Activated naive CD4-positive, alpha-beta T cell treated with anti-CD3 and anti-CD28 coated beads, Interleukin-2, amount 10 ng/mL, durations not matched to agents 7 days and 5 days (primary cell): Measurements from ENCODE around the gene RTN3.
"Not testable (repeated sequence)": the region's sequence is repeated elsewhere in the genome, so short reads cannot be mapped to it uniquely, and the experiment has no call there.

Experiments used
- CTCF ChIA-PET: fragments of 350-600 bp; sonication (Branson Sonifier 250); formaldehyde crosslinking; loops from one replicate; lab custom pipeline; 2021; ENCODE audit warnings: antibody characterized with exemption; lab: Charles Lee
- DNase-seq: peaks from one replicate; pipeline ENCODE4 v3.0.0-alpha.2; 2020
- H3K27ac Mint-ChIP-seq: one replicate; pipeline ENCODE4 v1.8.0; 2021; ENCODE audit warnings: mild to moderate bottlenecking, moderate library complexity, mixed read lengths
- H3K27me3 Mint-ChIP-seq: one replicate; pipeline ENCODE4 v1.8.0; 2021; ENCODE audit warnings: mild to moderate bottlenecking, mixed read lengths
- H3K36me3 Mint-ChIP-seq: one replicate; pipeline ENCODE4 v1.8.0; 2021; ENCODE audit warnings: mixed read lengths
- H3K4me1 Mint-ChIP-seq: one replicate; pipeline ENCODE4 v1.8.0; 2021; ENCODE audit warnings: mixed read lengths
- H3K4me3 Mint-ChIP-seq: one replicate; pipeline ENCODE4 v1.8.0; 2021; ENCODE audit warnings: mild to moderate bottlenecking, moderate library complexity, mixed read lengths
- H3K9me3 Mint-ChIP-seq: one replicate; pipeline ENCODE4 v1.8.0; 2021; ENCODE audit warnings: mixed read lengths

The RTN3 gene

DNA sequence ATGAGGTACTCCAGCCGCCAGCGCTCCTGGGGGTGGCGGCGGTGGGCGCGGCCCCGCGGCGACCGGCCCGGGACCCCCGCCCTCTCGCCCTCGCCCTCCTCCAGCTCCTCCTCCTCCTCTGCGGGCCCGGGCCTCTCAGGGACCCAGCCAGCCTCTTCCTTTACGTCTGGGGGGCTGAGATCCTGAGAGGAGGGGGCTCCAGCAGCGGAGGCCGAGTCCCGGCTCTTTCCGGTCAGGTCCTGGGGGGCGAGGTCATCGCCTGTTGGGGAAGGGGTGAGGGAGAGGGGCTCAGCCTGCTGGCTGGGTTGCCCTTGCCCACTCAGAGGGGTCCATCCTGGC, 83.0 kb downstream of the RTN3 start:
- Mint-ChIP-seq H3K9me3 (no peaks in the 10 kb centered on the region), H3K4me3 (no peak overlapping the region), H3K27me3 (peaks cover 11% of the 10 kb centered on the region), H3K36me3 (no peaks in the 10 kb centered on the region), H3K4me1 (peaks cover 9% of the 10 kb centered on the region), H3K27ac (no peak overlapping the region)
- CTCF ChIA-PET: no interaction called here
- DNase-seq: no peak

DNA sequence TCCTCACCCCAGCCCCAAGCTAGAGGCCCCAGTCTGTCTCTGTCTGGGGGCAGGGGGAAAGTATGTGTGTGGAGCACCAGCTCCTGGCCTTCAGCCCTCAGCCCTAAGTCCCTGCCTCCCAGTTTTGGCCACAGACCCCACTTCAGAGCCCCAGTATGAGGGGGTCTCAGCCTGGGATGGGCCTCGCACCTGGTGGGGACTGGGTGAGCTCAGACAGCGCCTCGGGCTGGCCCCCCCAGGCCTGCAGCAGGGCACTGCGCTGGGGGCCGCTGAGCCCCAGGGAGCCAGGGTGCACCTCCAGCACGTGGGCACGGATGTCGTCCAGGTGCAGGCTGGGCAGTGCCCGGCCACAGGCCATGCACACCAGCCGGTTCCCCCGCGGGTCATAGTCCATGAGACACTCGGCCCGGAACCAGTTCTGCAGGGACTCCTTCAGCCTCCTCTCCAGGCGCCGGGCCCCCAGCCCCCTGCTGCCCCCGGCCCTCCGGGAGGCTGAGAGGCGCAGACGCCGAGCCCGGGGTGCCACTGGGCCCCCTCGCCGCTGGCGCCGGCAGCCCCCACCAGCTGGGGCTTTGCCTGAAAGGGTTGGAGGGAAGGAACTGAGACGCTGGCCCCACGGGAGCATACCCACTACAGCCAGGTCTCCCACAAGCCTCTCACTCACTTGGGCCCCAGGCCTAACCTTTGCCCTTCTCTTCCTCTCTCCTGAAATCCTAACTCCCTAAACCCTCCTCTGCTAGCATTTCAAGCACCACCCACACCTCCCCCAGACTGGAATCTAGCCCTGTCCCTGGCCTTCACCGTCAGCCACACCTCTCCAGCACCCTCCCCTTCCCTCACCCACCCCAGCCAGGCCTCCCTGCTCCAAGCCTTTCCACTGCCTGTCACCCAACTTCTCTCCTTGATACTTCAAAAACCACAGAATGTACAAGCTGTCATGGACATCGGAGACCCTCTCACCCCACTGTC, 83.7 kb downstream of the RTN3 start:
- CTCF ChIA-PET: interaction anchor here (1.4 kb wide), 1 partner anchor 181 kb away, joined by 3 read pairs; no protein-coding TSS in a partner anchor
- DNase-seq: no peak
- no peak overlapping the region for H3K4me3 Mint-ChIP-seq
- no peaks in the 10 kb centered on the region for H3K9me3 Mint-ChIP-seq
- no peaks in the 10 kb centered on the region for H3K36me3 Mint-ChIP-seq
- peaks cover 11% of the 10 kb centered on the region for H3K4me1 Mint-ChIP-seq
- H3K27me3 Mint-ChIP-seq: peaks cover 17% of the 10 kb centered on the region
- no peak overlapping the region for H3K27ac Mint-ChIP-seq

DNA sequence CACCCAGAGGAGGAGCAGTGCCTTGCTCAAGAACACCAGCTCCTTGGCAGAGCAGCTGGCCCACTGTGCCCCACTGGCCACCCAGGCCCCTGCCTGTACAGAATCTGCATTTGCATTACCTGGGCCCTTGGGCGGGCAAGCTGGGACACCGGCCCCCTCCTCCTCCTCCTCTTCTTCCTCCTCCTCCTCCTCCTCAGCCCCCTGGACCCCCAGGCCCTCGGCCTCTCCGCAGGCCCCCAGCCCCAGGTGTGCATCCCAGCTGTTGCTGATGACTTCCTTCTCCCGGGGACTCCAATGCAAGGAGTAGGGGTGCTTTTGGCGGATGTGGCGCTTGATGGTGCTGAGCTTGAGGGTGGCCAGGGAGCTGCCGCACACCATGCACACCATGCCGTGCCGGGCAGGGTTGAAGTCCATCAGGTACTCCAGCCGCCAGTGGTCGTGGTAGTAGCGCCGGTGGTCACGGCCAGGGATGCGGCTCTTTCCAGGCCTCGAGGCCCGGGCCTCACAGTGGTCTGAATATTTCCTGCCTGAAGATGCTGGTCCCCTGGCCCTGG, 84.5 kb downstream of the RTN3 start:
- H3K27ac Mint-ChIP-seq: no peak overlapping the region
- H3K36me3 Mint-ChIP-seq: no peaks in the 10 kb centered on the region
- H3K4me1 Mint-ChIP-seq: peaks cover 15% of the 10 kb centered on the region
- no peaks in the 10 kb centered on the region for H3K9me3 Mint-ChIP-seq
- no peak for DNase-seq
- peaks cover 25% of the 10 kb centered on the region for H3K27me3 Mint-ChIP-seq
- no peak overlapping the region for H3K4me3 Mint-ChIP-seq
- CTCF ChIA-PET: interaction anchor here (0.9 to 1.4 kb wide), 2 partner anchors 130 to 180 kb away, joined by 3 read pairs; no protein-coding TSS in a partner anchor

DNA sequence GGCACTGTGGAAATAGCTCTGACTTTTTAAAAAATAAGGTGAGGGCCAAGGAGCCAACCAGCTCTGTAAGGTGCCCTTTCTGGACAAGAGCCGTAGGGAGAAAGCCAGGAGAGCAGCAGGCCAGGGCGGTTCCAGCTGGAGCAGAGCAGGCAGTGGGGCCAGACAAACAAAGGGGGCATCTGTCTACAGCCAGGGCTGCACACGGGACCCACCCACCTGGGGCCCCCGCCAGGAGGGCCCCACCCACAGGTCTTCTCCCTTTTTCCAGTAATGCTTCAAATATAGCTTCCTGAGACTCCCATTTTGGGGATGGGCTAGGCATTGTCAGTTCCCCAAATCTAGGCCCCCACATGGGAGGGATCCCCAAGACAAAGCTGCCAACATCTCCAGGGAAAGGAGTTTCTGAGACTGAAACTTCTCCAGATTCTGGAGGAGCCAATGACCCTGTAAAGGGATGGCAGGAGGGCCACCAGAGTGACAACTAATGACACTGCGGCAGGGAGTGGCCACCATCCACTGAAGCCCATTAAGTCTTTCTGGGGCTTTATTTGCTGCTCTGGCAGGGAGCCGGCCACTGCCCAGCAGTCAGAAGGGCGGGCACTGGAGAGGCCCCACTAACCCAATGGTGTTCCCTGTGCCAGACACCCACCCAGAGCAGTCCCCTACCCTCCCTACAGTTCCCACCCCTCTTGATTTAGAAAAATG, 85.4 kb downstream of the RTN3 start:
- Mint-ChIP-seq H3K4me1 (peaks cover 15% of the 10 kb centered on the region), H3K4me3 (peak overlapping the region; percentile 89), H3K27me3 (peaks cover 35% of the 10 kb centered on the region), H3K36me3 (no peaks in the 10 kb centered on the region), H3K9me3 (no peaks in the 10 kb centered on the region), H3K27ac (no peak overlapping the region)
- CTCF ChIA-PET: interaction anchor here (0.9 to 2.4 kb wide), 7 partner anchors 131 to 381 kb away, joined by 3 to 22 read pairs (median 4); no protein-coding TSS in a partner anchor
- no peak for DNase-seq

DNA sequence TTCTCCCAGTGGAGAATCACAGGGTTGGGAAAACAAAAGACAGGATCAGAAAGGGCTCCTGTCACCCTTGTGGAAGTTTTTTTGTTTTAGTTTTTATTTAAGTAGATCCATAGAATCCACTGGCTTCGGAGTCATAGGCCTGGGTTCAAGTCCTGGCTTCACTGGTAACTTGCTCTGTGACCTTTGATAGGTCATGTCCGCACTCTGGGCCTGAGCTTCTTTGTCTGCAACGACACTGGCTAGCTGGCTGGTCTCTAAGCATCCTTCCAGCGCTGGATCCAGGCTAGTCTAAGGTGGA, 85.9 kb downstream of the RTN3 start:
- H3K9me3 Mint-ChIP-seq: no peaks in the 10 kb centered on the region
- H3K4me1 Mint-ChIP-seq: peaks cover 15% of the 10 kb centered on the region
- H3K27ac Mint-ChIP-seq: peak overlapping the region; percentile 55
- CTCF ChIA-PET: interaction anchor here (0.8 to 2.4 kb wide), 8 partner anchors 70 to 392 kb away, joined by 3 to 22 read pairs (median 4); no protein-coding TSS in a partner anchor
- DNase-seq: no peak
- H3K4me3 Mint-ChIP-seq: peak overlapping the region; percentile 89
- H3K27me3 Mint-ChIP-seq: peaks cover 40% of the 10 kb centered on the region
- no peaks in the 10 kb centered on the region for H3K36me3 Mint-ChIP-seq

DNA sequence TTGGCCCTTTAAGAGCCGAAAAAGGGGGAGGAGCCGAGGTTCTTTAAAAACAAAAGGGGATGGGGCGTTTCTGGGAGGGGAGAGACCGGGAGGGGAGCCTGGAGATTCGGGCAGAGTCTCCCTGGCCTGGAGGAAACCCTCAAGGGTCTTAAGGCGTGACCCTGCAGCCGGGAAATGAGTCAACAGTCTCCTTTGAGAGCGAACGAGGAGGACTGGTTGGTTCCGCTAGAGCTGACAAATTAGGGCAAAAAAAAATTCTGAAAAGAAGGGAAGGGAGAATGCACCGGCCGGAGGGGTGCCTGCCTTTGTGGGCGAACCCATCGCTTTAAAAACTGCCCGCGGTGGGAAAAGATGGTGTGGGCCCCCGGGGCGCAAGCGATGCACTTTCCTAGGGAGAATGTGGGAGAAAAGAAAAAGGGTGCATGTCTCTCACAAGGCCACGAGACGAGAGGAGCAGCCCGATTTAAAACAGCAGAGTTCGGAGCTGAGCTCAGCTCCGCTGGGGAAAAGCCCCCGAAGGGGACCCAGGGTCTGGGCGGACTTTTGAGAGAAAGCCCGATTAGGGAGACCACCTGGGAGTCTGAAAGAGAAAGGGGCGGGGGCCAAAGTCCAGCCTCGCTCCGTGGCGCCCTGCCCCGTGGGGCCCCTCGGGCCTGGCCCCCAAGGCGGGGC, 86.4 kb downstream of the RTN3 start:
- H3K27me3 Mint-ChIP-seq: peaks cover 45% of the 10 kb centered on the region
- H3K9me3 Mint-ChIP-seq: no peaks in the 10 kb centered on the region
- H3K27ac Mint-ChIP-seq: peak overlapping the region; percentile 55
- no peaks in the 10 kb centered on the region for H3K36me3 Mint-ChIP-seq
- DNase-seq: peak; percentile 71
- peak overlapping the region; percentile 89 for H3K4me3 Mint-ChIP-seq
- H3K4me1 Mint-ChIP-seq: peaks cover 15% of the 10 kb centered on the region
- CTCF ChIA-PET: interaction anchor here (0.6 to 2.4 kb wide), 12 partner anchors 61 to 825 kb away, joined by 3 to 22 read pairs (median 4); no protein-coding TSS in a partner anchor

DNA sequence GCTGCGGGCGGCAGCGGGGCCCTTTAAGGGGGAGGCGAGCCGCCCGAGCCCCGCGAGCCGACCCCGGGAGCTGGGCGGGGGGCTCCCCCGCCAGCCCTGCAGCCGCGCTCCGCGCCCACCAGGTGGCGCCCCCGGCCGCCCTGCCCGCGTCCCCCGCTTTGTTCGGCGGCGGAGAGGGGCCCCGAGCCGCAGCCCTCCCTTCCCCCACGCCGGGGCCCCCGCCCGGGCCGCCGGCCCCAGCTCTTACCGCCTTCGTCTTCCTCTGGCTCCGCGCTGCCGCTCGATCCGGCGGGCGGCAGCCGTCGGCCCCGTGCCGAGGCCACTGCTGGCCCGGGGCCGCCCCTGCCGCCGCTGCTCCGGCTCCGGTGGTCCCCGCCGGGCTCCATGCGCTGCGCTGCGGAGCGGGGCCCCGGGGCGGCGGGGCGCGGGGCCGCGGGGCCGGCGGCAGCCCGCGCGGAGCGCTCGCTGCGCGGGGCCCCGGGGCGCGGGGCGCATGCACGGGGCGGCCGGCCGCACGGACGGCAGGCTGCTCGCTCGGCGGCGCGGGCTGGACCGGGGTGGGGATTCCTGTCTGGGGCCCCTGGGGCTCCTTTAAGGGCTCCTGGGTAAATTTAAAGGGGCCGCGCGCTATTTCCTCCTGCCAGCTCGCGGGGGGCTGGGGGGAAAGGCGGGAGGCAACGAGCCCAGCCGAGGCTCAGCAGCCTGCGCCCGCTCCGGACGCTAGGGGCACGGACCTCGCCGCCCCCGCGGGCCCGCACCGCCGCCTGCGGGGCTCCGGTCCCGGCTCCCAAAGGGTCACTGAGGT, 87.1 kb downstream of the RTN3 start, which contains the start of gene ZFTA:
Gene ZFTA (minus strand): TSS at position 539 of the 805 bp plus-strand sequence. CDS start 153 bp downstream, at position 386.
- CTCF ChIA-PET: interaction anchor here (0.6 to 2.4 kb wide), 10 partner anchors 61 to 826 kb away, joined by 4 to 22 read pairs (median 4); no protein-coding TSS in a partner anchor
- H3K27me3 Mint-ChIP-seq: peaks cover 51% of the 10 kb centered on the region
- H3K4me1 Mint-ChIP-seq: peaks cover 15% of the 10 kb centered on the region
- H3K27ac Mint-ChIP-seq: peak within 1 kb of the TSS; percentile 55
- H3K9me3 Mint-ChIP-seq: no peaks in the 10 kb centered on the region
- DNase-seq: peak; percentile 68
- peak within 1 kb of the TSS; percentile 89 for H3K4me3 Mint-ChIP-seq
- no peaks in the 10 kb centered on the region for H3K36me3 Mint-ChIP-seq

DNA sequence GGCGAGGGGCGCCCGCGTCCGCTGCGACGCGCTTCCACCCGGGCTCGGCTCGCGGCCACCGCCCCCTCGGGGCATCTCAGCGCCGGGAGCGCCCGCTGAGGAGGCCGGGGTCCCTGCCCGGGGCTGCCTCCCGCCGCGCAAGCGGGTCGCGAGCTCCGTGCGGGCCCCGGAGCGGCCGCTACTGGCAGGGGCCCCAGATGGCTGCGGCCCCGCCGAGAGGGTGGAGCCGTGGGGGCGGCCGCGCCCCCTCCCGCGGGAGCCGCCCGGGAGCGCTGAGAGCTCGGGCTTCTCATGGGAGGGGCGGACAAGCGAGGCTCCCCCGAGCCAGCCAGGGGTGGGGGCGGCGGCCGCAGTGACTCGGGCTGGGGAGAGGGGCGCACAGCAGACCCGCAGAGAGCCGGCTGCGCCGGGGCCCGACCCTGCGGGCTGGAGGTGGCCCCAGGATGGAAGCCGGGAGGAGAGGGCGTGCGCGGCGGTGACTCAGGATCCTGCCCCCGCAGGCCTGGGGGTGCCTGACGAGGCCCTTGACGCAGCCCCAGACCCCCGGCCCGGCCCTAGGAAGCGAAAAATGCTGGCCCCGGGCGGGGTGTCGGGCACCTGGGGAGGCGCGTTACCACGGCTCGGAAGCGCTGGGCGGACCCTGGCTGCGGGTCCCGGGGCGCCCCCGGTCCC, 87.9 kb downstream of the RTN3 start:
- Mint-ChIP-seq H3K9me3 (no peaks in the 10 kb centered on the region), H3K27me3 (peaks cover 58% of the 10 kb centered on the region), H3K4me3 (peak overlapping the region; percentile 45), H3K36me3 (no peaks in the 10 kb centered on the region), H3K4me1 (peaks cover 15% of the 10 kb centered on the region), H3K27ac (no peak overlapping the region)
- CTCF ChIA-PET: interaction anchor here (1.5 to 2.4 kb wide), 4 partner anchors 68 to 231 kb away, joined by 4 to 22 read pairs (median 7); no protein-coding TSS in a partner anchor
- peak; percentile 51 for DNase-seq

DNA sequence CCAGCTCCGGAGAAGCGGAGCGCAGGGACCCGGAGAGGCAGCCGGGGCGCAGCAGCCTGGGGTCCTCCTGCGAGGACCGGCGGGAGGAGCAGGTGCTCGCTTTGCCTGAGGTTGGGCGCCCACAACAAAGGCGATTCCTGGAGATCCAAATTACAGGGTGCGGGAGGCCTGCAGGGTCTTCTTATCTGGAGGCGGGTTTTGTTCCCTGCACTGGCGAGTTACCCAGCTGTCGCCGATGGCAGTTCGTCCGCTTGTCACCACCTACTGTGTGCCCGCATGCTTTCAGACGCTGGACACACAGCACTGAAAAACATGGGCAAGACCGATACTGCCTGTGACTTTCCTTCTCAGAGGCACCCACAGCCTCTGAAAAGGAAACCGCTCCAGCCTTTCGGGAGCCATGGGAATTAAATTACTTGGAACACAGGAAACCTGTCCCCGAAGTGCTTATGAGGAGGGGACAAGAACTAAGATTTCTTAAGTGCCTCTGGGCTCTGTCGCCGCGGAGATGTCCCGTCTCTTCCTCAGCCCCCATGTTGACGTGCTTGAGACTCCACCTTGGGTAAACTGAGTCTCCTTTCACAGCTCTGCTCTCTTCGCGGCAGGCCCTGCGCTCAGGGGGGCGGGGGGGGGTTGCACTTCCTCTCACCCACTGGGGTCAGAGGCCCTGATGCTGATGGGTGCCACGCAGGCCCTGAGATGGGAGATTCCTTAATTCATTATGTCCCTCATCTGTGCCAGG, 88.6 kb downstream of the RTN3 start:
- Mint-ChIP-seq H3K4me1 (peaks cover 15% of the 10 kb centered on the region), H3K27me3 (peaks cover 61% of the 10 kb centered on the region), H3K4me3 (peak overlapping the region; percentile 70), H3K27ac (no peak overlapping the region), H3K36me3 (no peaks in the 10 kb centered on the region), H3K9me3 (no peaks in the 10 kb centered on the region)
- no peak for DNase-seq
- CTCF ChIA-PET: interaction anchor here (1.6 kb wide), 1 partner anchor 183 kb away, joined by 6 read pairs; no protein-coding TSS in a partner anchor

DNA sequence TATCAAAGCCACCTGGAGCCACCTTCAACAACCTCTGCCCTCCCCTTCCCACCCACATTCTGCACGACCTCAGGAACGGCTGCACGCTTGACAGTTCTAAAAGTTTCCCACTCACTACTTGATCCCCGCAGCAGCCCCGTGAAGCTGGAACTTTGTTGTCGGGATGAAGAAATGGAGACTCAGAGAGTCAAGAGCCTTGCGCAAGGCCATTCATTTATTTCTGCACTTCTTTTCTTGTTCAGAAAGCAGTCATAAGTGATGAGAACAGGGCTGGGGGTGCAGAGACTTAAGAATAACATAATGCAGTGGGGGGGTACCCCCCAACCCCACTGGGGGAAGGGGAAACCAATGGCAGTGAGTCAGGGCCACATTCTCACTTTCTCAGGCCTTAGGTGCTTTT, 89.5 kb downstream of the RTN3 start:
- no peak overlapping the region for H3K27ac Mint-ChIP-seq

DNA sequence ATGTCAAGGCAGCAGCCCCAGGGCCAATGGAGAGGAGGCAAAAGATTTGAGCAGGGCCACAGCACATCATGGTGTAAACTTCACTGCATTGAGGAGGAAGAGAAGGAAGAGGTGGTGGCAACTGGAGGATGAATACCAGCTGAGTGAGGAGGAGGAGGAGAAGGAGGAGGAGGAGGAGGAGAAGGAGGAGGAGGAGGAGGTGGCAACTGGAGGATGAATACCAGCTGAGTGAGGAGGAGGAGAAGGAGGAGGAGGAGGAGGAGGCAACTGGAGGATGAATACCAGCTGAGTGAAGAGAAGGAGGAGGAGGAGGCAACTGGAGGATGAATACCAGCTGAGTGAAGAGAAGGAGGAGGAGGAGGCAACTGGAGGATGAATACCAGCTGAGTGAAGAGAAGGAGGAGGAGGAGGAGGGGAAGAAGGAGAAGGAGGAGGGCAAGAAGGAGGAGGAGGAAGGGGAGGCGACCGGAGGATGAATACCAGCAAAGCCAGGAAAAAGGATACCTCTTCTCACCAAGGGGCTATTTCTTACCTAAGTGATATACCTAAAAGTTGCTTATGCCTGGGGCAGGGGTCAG, 90.5 kb downstream of the RTN3 start:
- peaks cover 15% of the 10 kb centered on the region for H3K4me1 Mint-ChIP-seq
- DNase-seq, H3K9me3 Mint-ChIP-seq, H3K36me3 Mint-ChIP-seq, H3K4me3 Mint-ChIP-seq, H3K27ac Mint-ChIP-seq, CTCF ChIA-PET: not testable (repeated sequence)
- peaks cover 76% of the 10 kb centered on the region for H3K27me3 Mint-ChIP-seq

More for the DNA sequence above, 89.5 kb downstream of the RTN3 start:
- Mint-ChIP-seq H3K4me3 (no peak overlapping the region), H3K4me1 (peaks cover 15% of the 10 kb centered on the region), H3K27me3 (peaks cover 66% of the 10 kb centered on the region), H3K36me3 (no peaks in the 10 kb centered on the region), H3K9me3 (no peaks in the 10 kb centered on the region)
- DNase-seq: no peak
- CTCF ChIA-PET: no interaction called here

DNA sequence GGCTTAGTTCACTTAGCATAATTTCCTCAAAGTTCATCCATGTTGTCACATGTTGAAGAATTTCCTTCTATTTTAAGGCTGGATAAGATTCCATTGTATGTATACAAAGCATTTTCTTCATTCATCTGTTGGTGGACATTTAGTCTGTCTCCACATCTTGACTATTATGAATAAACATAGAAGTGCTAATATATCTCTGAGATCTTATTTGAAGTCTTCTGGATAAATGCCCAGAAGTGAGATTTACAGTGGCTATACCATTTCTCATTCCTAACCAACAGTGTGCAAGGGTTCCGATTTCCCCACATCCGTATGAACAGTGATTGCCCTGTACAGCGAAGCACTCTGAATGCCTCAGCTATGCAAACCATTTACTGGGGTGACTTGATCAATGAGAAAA, 93.9 kb downstream of the RTN3 start:
- Mint-ChIP-seq H3K4me1 (peaks cover under 1% of the 10 kb centered on the region), H3K9me3 (no peaks in the 10 kb centered on the region), H3K27ac (no peak overlapping the region), H3K27me3 (peaks cover 77% of the 10 kb centered on the region), H3K4me3 (no peak overlapping the region), H3K36me3 (no peaks in the 10 kb centered on the region)
- CTCF ChIA-PET: no interaction called here
- DNase-seq: no peak
